Fibroblast of villous mesenchyme (primary cell): ENCODE measurements around the gene AFG1L. TPM values are rescaled to one million over a fixed set of nuclear protein-coding genes. Genes with fewer than 3 reads are reported as not detected.

Source experiments
- DNase-seq: peaks from one replicate; pipeline ENCODE4 v3.0.0-alpha.2; 2010; ENCODE audit warnings: low read depth
- H3K4me3 ChIP-seq: 2 replicates; pipeline ENCODE4 v1.5.1; 2011; ENCODE audit warnings: low read depth, mild to moderate bottlenecking, low read length
- CTCF ChIP-seq: IDR thresholded peaks from 2 replicates; pipeline ENCODE4 v1.5.1; 2012; ENCODE audit warnings: low read depth, mild to moderate bottlenecking, low read length; ENCODE audit not compliant: insufficient read depth
- total RNA-seq: library from RNA; depleted of rRNA; stranded (reverse); fragments of >200 nt; gene quantifications from 2 replicates; pipeline ENCODE4 v1.2.3, GENCODE V29; 2012

The AFG1L gene
- total RNA-seq, 1 donor = 6.0 TPM

- no peak overlapping the region for H3K4me3 ChIP-seq
- TF ChIP-seq CTCF = no peak
- no peak for DNase-seq
Observed at GRCh38 chr6:108331982-108332381, 37.1 kb downstream of the AFG1L start.

GRCh38 chr6:108336971-108337370 is 42.1 kb downstream of the AFG1L start:
- TF ChIP-seq CTCF = no peak
- DNase-seq = no peak
- H3K4me3 ChIP-seq = no peak overlapping the region

- TF ChIP-seq CTCF = no peak
- DNase-seq = no peak
- H3K4me3 ChIP-seq = no peak overlapping the region
Observed at GRCh38 chr6:108337721-108338120, 42.9 kb downstream of the AFG1L start.

- TF ChIP-seq CTCF = no peak
Observed at GRCh38 chr6:108341372-108341771, 46.5 kb downstream of the AFG1L start.

GRCh38 chr6:108343894-108344293 is 49.0 kb downstream of the AFG1L start:
- no peak for TF ChIP-seq CTCF
- no peak overlapping the region for H3K4me3 ChIP-seq
- DNase-seq = no peak

More at GRCh38 chr6:108341372-108341771, 46.5 kb downstream of the AFG1L start:
- no peak for DNase-seq
- H3K4me3 ChIP-seq = no peak overlapping the region

GRCh38 chr6:108348655-108349349 is 53.9 kb downstream of the AFG1L start:
- no peak for DNase-seq
- TF ChIP-seq CTCF = no peak
- H3K4me3 ChIP-seq = no peak overlapping the region

GRCh38 chr6:108350528-108350927 is 55.7 kb downstream of the AFG1L start:
- TF ChIP-seq CTCF = no peak
- H3K4me3 ChIP-seq = no peak overlapping the region
- no peak for DNase-seq
